ENCODE results near the gene APOB.
"Not testable (repeated sequence)": the region's sequence is repeated elsewhere in the genome, so short reads cannot be mapped to it uniquely, and the experiment has no call there.

Gene APOB

DNA sequence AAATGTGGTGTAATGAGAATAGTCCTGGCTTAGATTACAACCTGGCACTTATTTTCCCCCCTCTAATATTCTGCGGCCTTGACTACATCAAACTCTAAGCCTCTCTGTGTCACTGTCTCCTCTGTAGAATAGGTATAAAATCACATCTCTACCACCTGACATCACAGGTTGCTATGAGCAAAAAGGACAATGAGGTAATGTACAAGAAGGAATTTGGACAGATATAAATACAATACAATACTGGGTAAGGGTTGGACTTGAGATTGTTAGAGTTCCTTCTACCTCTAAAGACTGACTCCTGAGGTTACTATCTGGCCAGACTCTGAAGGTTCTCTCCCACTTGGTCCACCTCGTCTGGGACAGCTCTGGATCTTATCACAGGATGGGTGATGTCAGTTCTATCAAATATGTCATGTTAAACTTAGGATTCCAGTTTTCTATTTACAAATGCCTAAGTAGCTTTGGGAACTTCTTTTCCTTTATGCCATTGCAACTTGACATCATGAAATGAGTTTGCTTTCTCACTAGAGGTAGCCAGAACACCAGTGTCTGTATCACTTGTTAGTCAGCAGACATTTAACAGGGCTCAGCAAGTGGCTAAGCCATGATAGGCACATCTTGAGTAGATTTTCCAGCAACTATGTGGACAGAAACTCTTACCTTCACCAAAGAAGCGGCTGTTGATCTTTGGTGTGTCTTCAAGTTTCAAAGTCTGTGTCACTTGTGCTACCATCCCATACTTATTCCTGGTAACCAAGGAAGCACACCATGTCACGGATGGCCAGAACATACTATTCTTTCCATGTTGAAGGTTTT lies 9.5 kb downstream of the APOB start:
- DNase-seq (ENCODE audit: low read depth in 2 of 2), result no peak

- DNase-seq (ENCODE audit: low read depth in 2 of 2), result no peak
Observed at GRCh38 chr2:21033237-21034155, 10.4 kb downstream of the APOB start.

DNA sequence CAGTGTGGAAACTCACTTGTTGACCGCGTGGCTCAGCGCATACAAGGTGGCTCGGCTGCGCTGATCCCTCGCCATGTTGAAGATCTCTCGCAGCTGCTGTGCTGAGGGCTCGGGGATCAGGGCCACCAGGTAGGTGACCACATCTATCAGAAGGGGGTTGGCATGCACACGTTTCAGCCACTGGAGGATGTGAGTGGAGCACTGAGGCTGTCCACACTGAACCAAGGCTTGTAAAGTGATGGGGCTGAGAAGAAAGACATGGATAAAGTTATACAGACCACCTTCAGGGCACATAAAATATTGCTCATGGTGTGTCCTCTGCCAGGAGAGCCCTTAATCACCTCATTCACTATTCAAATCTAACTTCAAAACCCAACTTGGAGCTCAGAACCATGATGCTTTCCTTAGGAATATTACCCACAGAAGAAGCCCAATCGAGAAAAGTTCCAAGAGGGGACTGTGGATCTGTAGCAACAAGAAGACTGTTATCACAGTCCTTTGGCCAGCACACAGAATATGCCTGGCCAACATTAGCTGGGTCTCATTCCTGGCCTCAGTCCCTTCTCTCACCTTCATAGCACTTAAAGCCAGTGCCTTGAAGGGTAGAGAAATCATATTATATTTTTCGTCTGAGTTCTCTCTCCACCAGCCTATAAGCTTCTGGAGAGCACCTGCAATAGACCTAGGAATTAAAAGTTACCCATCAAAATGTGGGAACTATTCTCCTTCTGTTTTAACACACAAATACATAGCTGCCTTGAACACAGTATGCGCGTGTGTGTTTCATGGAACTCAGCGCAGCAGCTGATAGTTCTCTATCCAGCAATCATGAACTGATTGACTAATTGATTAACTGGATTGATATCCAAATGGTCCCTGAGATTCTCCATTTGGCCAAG lies 11.3 kb downstream of the APOB start:
- no peak for DNase-seq (ENCODE audit: low read depth in 2 of 2)

DNA sequence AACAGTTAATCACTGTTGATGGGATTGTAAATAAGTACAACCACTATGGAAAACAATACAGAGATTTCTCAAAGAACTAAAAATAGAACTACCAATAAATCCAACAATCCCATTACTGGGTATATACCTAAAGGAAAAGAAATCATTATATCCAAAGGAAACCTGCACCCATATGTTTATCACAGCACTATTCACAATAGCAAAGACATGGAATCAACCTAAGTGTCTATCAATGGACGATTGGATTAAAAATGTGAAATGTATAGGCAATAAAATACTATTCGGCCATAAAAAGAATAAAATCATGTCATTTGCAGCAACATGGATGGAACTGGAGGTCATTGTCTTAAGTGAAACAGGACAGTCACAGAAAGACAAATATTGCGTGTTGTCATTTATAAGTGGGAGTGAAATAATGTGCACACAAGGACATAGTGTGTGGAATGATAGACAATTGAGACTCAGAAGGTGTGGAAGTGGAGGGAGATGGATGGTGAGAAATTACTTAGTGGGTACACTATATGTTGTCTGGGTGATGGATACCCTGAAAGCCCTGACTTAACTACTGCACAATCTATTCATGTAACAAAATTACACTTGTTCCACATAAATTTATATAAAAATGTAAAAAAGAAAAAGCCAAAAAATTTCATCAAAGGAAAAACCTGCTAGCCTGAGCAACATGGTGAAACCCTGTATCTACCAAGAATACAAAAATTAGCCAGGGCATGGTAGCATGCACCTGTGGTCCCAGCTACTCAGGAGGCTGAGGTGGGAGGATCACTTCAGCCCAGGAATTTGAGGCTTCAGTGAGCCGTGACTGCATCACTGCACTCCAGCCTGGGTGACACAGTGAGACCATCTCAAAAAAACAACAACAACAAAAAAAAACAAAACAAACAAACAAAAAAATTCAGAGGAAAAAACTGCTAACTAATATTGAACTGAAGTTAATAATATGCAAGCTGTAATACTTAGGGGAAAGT lies 12.6 kb downstream of the APOB start:
- no peak for DNase-seq (ENCODE audit: low read depth in 2 of 2)

DNA sequence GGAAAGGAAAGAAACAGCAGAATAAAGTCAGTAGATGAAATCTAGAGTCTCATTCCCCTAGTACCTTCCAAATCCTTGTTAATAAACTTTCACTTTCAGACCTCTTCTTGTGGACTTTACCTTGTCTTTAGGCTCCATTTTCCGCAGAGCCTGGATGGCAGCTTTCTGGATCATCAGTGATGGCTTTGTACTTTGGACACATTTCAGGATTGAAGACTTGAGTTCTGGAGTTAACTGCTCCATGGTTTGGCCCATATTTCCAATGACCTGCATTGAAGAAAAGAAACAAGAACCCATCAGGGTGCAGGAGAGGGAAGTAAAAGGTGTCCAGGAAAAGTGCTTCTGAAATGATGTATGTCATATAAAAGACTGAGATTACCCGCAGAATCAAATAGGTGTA lies 14.4 kb downstream of the APOB start:
- no peak for DNase-seq (ENCODE audit: low read depth in 2 of 2)

- not testable (repeated sequence) for DNase-seq (ENCODE audit: low read depth in 2 of 2)
Observed at GRCh38 chr2:21028951-21029350, 14.9 kb downstream of the APOB start.

GRCh38 chr2:21028021-21028947 lies 15.6 kb downstream of the APOB start:
- no peak for DNase-seq (ENCODE audit: low read depth in 2 of 2)

DNA sequence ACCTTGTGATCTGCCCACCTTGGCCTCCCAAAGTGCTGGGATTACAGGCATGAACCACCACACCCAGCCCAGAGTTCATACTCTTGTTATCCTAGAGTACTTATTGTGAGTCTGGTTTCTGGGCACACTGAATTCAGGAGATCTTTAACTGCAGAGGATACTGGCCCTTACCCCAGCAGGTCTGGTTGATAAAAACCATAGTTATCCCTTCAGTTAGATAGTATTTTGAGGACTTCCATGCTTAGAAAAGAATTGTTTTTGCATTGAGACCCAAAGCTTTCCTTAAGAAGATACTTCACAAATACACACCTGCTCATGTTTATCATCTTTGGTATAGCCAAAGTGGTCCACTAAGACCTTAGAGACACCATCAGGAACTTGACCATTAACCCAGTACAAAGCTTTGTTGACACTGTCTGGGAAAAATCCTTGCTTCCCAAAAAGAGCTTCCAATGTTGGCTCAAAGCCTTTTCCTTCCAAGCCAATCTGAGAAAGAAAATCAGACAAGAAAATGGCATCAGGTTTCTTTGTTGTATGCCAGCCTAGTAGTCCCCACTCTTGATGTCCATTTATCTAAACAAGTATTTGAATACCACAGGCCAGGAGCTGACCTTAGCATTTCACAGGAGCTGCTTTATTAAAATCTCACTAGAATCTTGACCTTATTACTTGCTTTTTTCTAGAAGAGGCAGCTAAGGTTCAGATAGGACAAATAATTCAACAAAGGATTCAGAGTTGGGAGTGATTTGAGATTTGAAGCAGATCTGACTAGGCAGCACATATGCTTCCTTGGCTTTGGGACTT lies 17.2 kb downstream of the APOB start:
- DNase-seq (ENCODE audit: low read depth in 2 of 2), result no peak

GRCh38 chr2:21025690-21026478 lies 18.0 kb downstream of the APOB start:
- DNase-seq (ENCODE audit: low read depth in 2 of 2), result no peak

- no peak for DNase-seq (ENCODE audit: low read depth in 2 of 2)
Observed at GRCh38 chr2:21024722-21025389, 19.0 kb downstream of the APOB start.

- no peak for DNase-seq (ENCODE audit: low read depth in 2 of 2)
Observed at GRCh38 chr2:21024198-21024597, 19.7 kb downstream of the APOB start.

DNA sequence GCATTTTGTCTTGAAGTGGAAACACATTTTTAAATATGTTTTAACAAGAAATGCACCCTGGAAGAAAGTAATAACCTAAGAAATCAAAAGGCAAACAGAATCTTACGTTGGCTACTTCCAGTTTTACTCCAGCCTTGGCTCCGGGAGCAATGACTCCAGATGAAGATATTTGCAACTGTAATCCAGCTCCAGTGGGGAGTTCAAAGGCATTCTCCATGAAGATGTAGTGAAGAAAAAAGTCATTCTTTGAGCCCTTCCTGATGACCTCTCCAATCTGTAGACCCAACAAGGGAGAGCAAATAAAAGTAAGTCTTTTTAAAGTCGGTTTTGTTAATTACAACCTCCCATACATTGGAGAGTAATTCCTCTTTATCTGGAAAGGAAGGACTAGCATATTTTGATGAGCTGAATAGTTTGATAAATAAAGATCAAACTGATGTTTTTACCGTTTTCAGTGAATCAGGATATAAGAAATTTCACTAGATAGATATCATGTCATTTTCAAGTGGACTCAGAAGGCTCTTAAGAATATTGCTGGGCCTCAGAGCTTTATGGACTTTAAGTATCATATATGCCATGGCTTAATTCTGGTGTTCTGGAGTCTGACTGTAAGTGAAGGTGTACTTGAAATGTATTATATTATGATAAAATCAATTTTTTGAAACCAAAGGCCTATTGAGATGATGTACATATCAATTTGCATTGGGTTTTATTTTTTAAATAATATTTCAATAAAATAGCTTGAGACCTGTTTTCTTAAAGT lies 20.3 kb downstream of the APOB start:
- no peak for DNase-seq (ENCODE audit: low read depth in 2 of 2)

DNA sequence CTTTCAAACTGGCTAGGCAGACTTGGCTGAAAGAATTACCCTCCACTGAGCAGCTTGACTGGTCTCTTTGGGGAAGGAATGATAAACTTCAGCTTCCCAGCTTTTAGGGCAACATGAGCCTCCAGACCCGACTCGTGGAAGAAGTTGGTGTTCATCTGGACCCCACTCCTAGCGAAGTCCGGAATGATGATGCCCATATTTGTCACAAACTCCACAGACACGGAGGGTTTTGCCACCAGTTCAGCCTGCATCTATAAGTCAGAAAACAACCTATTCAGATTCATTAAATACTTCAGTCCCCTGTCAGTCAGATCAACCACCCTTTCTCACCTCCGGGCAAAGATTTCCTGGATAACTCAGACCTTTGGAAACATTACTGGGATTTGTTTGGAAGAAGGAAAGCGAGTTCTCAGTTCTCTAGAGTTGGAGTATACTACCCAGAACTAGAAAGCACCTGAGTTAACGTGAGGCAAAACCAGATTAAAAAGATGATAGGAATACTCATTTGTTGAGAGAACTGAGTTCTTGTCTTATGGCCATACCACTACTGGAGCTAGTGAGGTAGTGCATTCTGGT lies 21.0 kb downstream of the APOB start:
- DNase-seq (ENCODE audit: low read depth in 2 of 2), result no peak

DNA sequence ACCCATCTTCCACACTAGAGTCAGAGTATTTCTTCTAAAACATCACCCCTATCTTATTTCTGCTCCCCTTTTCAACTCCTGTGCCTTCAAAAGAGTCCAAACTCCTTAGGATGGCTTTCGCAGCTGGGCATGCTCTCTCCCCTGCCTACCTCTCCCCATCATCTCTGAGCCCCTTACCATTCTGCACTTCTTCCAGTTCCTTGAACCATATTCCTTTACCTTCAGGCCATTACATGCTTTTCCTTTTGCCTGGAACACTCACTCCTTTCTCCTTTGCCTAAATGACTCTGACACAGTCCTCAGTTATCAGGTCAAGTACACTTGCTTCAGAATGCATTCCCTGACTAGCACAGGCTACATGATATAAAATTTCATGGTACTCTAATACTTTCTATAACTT lies 22.4 kb downstream of the APOB start:
- no peak for DNase-seq (ENCODE audit: low read depth in 2 of 2)

DNA sequence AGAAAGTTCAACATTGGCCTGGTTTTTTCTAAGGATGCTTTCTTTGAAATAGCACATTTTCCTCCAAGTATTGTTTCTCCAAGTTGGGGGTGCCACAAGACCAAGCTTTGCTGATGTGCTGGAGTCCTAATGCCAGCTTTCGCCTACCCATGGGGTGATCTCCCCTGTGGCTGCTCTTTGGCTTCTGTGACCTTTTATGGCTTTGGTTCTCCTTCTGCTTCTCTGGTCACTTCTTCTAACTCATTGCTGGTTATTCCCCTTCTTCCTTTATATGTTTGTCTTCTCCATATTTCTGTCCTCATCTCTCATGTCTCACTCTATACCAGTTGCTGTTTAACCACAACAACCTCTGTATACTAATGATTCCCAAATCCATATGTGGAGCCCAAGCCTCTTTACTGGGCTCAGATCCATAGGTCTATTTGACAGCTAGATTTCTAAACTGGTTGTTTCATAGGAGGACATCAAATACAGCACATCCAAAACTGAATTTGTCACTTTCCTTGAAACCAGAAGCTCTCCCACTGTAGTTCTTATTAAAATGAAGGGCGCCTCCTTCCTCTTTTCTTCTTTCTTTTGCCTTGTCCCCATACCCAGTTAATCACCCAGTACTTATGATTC lies 23.1 kb downstream of the APOB start:
- DNase-seq (ENCODE audit: low read depth in 2 of 2), result no peak
